ENCODE measurements around the gene PGPEP1. TPM values are rescaled to one million over a fixed set of nuclear protein-coding genes. Genes with fewer than 3 reads are reported as not detected.

The PGPEP1 gene
- total and polyA plus RNA-seq, 4 experiments from 2014 or later: 6.8 to 49.2 (median 27.1) TPM

DNA sequence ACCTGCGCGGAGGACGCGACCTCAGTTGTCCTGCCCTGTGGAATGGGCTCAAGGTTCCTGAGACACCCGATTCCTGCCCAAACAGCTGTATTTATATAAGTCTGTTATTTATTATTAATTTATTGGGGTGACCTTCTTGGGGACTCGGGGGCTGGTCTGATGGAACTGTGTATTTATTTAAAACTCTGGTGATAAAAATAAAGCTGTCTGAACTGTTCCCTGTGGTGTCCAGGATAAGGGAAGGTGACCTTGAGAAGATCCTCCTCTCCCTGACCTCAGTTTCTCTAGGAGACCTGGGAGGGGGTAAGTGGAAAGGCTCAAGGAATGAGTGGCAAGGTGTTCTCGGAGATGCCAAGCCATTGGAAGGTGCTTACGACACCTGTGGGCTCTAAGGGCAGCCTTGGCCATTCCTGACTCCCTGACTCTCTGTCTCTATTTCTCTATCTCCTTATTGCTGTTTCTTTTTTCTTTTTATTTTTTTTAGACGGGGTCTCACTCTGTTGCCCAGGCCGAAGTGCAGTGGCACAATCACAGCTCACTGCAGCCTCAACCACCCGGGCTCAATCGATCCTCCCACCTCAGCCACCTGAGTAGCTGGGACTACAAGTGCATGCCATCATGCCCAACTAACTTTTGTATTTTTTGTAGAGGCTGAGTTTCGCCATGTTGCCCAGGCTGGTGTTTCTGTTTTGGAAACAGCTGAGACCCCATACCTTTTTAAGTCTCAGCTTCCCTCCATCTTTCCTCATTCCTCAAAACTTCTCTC, 48.7 kb downstream of the PGPEP1 start:
- Mint-ChIP-seq H3K27ac (peak overlapping the region in 1 of 7 donors; percentile 32), H3K27me3 (peaks cover 10 to 11% of the 10 kb centered on the region in 2 donors), H3K4me1 (peaks cover 2 to 14% (median 6%) of the 10 kb centered on the region in 4 donors), H3K36me3 (no peaks in the 10 kb centered on the region), H3K9me3 (no peaks in the 10 kb centered on the region), H3K4me3 (peak overlapping the region in 7 of 8 donors; percentile 50 to 75 (median 64))
- H3K9me3 ChIP-seq (ENCODE audit: control insufficient read depth in 1 of 2, low read length in 2 of 2): no peaks in the 10 kb centered on the region
- ChIA-PET POLR2A (ENCODE audit: partially characterized antibody) (interaction anchor here (0.7 to 1.4 kb wide), 6 partner anchors 25 to 109 kb away, joined by 3 to 11 read pairs (median 4); partner anchors contain the start of gene SSBP4), CTCF (ENCODE audit: partially characterized antibody) (interaction anchor here (0.6 to 5.4 kb wide), 22 partner anchors 7 to 298 kb away, joined by 3 to 92 read pairs (median 6); partner anchors contain the start of genes LSM4, RAB3A and SSBP4)
- H3K36me3 ChIP-seq (ENCODE audit: insufficient read depth, low read length): no peaks in the 10 kb centered on the region
- no peak for DNase-seq
- no peak overlapping the region for H3K27ac ChIP-seq (ENCODE audit: low read depth, low read length)
- intact Hi-C loops (cut with micrococcal nuclease): loop anchor here (1.0 kb wide), 1 partner anchor 21 kb away; no protein-coding TSS in a partner anchor
- H3K4me3 ChIP-seq (ENCODE audit: low read length in 2 of 2): peak overlapping the region in 1 of 2 donors; percentile 31
- peaks cover 7% of the 10 kb centered on the region for H3K4me1 ChIP-seq (ENCODE audit: insufficient read depth, low read length)
- peaks cover 21% of the 10 kb centered on the region for H3K27me3 ChIP-seq (ENCODE audit: insufficient read depth, low read length)

DNA sequence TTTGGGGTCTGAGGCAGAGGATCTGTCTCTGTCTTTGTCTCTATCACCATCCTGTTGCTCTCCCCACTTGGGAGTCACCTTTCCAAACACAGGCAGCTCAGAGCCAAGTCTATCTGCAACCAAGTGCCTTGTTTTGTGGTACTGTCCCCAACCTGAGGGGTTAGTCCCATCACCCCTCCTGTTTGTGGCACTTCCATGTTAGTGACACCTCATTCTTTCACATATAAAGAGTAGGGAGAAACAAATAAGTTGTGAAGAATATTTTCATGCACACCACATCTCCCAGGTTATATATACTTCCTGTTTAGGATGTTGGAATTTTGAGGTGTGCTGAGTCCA, 49.3 kb downstream of the PGPEP1 start:
- H3K4me1 Mint-ChIP-seq: peaks cover 2 to 14% (median 6%) of the 10 kb centered on the region in 4 donors
- no peaks in the 10 kb centered on the region for H3K36me3 Mint-ChIP-seq
- CTCF ChIA-PET (ENCODE audit: partially characterized antibody): interaction anchor here (0.6 to 5.4 kb wide), 9 partner anchors 9 to 298 kb away, joined by 3 to 92 read pairs (median 7); no protein-coding TSS in a partner anchor
- peak overlapping the region in 1 of 7 donors; percentile 32 for H3K27ac Mint-ChIP-seq
- H3K4me3 ChIP-seq (ENCODE audit: low read length in 2 of 2): no peak overlapping the region
- peak overlapping the region in 3 of 8 donors; percentile 39 to 69 (median 60) for H3K4me3 Mint-ChIP-seq
- peaks cover 8 to 10% of the 10 kb centered on the region in 2 donors for H3K27me3 Mint-ChIP-seq
- POLR2A ChIA-PET (ENCODE audit: partially characterized antibody): interaction anchor here (0.7 to 1.3 kb wide), 2 partner anchors 83 to 109 kb away, joined by 3 read pairs; no protein-coding TSS in a partner anchor
- H3K27me3 ChIP-seq (ENCODE audit: insufficient read depth, low read length): peaks cover 21% of the 10 kb centered on the region
- no peaks in the 10 kb centered on the region for H3K36me3 ChIP-seq (ENCODE audit: insufficient read depth, low read length)
- no peaks in the 10 kb centered on the region for H3K9me3 Mint-ChIP-seq
- no peak overlapping the region for H3K27ac ChIP-seq (ENCODE audit: low read depth, low read length)
- H3K4me1 ChIP-seq (ENCODE audit: insufficient read depth, low read length): peaks cover 7% of the 10 kb centered on the region
- intact Hi-C loops (cut with micrococcal nuclease): no loop called here
- H3K9me3 ChIP-seq (ENCODE audit: control insufficient read depth in 1 of 2, low read length in 2 of 2): no peaks in the 10 kb centered on the region
- no peak for DNase-seq

DNA sequence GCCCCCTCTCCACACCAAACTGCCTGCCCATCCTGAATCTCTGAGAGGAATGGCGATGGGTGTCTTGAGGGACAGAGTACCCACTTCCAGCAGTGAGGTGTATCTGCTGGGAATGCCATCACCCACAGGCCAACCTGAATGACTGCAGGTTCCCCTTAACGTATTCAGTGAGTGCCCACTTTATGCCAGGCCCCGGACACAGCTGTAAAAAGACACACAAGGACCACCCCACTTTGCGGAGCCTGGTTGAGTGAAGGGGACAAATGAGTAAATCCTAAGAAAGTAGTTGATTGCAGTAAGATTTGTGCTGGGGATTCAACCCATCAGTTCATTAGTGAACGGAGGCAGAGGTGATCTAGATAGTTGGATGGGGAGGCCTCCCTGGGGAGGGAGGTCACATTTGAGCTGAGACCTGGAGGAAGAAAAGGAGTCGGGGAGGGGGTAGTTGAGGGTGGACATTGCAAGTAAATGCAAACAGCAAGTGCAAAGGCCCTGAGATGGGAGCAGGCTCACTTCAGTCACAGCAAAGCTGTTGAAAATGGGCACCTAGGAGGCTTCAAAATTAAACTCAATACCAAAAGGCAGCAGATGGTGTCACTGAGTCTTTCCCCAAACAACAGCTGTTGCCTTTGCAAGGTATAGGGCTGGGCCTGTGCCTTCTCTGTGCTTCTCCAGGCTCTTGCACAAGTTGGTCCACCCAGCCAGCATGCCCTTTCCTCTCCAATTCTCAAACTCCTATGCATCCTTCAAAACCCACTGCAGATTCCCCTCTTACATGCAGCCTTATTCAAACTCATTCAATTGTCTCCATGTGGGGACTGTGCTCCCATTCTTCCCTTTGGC, 49.9 kb downstream of the PGPEP1 start:
- peak overlapping the region in 1 of 7 donors; percentile 32 for H3K27ac Mint-ChIP-seq
- intact Hi-C loops (cut with micrococcal nuclease): no loop called here
- peaks cover 7% of the 10 kb centered on the region for H3K4me1 ChIP-seq (ENCODE audit: insufficient read depth, low read length)
- no peaks in the 10 kb centered on the region for H3K36me3 Mint-ChIP-seq
- H3K4me3 ChIP-seq (ENCODE audit: low read length in 2 of 2): no peak overlapping the region
- H3K9me3 ChIP-seq (ENCODE audit: control insufficient read depth in 1 of 2, low read length in 2 of 2): no peaks in the 10 kb centered on the region
- ChIA-PET POLR2A (ENCODE audit: partially characterized antibody) (interaction anchor here (1.3 kb wide), 1 partner anchor 84 kb away, joined by 3 read pairs; no protein-coding TSS in a partner anchor), CTCF (ENCODE audit: partially characterized antibody) (interaction anchor here (0.6 to 5.4 kb wide), 7 partner anchors 10 to 299 kb away, joined by 3 to 92 read pairs (median 4); no protein-coding TSS in a partner anchor)
- H3K4me1 Mint-ChIP-seq: peaks cover 2 to 14% (median 6%) of the 10 kb centered on the region in 4 donors
- peaks cover 21% of the 10 kb centered on the region for H3K27me3 ChIP-seq (ENCODE audit: insufficient read depth, low read length)
- no peak overlapping the region for H3K27ac ChIP-seq (ENCODE audit: low read depth, low read length)
- DNase-seq: no peak
- no peaks in the 10 kb centered on the region for H3K36me3 ChIP-seq (ENCODE audit: insufficient read depth, low read length)
- H3K4me3 Mint-ChIP-seq: peak overlapping the region in 2 of 8 donors; percentile 17 to 32
- H3K27me3 Mint-ChIP-seq: peaks cover 6 to 10% of the 10 kb centered on the region in 2 donors
- H3K9me3 Mint-ChIP-seq: no peaks in the 10 kb centered on the region

DNA sequence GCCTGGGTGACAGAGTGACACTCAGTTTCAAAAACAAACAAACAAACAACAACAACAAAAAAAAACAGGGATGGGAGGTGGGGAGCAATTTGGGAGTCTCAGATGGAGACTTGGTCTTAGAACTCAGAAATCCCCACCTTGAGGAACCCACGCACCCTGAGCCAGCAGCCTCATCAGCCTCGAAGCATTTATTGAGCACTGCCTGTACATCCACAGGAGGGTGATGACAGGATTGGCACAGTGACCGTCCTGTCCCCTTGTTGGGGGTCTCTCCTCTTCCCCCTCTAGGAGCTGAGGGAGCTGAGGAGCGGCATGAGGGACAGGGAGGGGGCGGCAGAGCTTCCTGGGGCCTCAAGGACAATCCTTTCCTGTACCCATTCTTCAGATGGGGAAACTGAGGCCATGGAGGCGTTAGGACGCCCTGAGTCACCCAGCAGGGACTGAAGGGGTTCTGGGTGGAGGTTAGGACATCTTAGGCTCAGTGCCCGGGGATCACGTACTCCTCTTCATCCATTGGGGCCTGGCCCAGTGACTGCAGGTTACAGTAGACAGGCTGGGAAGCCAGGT, 51.2 kb downstream of the PGPEP1 start:
- H3K27me3 ChIP-seq (ENCODE audit: insufficient read depth, low read length): peaks cover 14% of the 10 kb centered on the region
- H3K9me3 ChIP-seq (ENCODE audit: control insufficient read depth in 1 of 2, low read length in 2 of 2): no peaks in the 10 kb centered on the region
- CTCF ChIA-PET (ENCODE audit: partially characterized antibody): interaction anchor here (5.4 kb wide), 1 partner anchor 20 kb away, joined by 92 read pairs; no protein-coding TSS in a partner anchor
- Mint-ChIP-seq H3K36me3 (no peaks in the 10 kb centered on the region), H3K9me3 (no peaks in the 10 kb centered on the region), H3K27ac (peak overlapping the region in 1 of 7 donors; percentile 38), H3K27me3 (peaks cover 7 to 12% of the 10 kb centered on the region in 2 donors), H3K4me3 (no peak overlapping the region), H3K4me1 (peaks cover 2 to 14% (median 6%) of the 10 kb centered on the region in 4 donors)
- peaks cover 7% of the 10 kb centered on the region for H3K4me1 ChIP-seq (ENCODE audit: insufficient read depth, low read length)
- H3K4me3 ChIP-seq (ENCODE audit: low read length in 2 of 2): no peak overlapping the region
- intact Hi-C loops (cut with micrococcal nuclease): no loop called here
- H3K36me3 ChIP-seq (ENCODE audit: insufficient read depth, low read length): no peaks in the 10 kb centered on the region
- DNase-seq: no peak
- H3K27ac ChIP-seq (ENCODE audit: low read depth, low read length): no peak overlapping the region
- POLR2A ChIA-PET (ENCODE audit: partially characterized antibody): no interaction called here

DNA sequence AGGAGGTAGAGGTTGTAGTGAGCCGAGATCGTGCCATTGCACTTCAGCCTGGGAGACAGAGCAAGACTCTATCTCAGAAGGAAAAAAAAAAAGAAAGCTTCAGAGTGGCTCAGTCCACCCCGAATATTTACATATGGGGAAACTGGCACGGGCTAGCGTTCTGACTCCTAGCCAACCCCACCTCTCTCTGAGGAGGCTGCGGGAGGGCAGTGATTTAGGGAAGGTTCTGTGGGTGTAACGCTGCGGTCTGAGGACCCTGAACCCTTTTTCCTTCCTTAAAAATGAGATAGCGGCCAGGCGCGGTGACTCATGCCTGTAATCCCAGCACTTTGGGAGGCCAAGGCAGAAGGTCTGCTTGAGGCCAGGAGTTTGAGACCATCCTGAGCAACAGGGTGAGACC, 52.0 kb downstream of the PGPEP1 start:
- ChIA-PET CTCF (ENCODE audit: partially characterized antibody) (interaction anchor here (1.6 to 5.4 kb wide), 2 partner anchors 20 to 113 kb away, joined by 4 to 92 read pairs; no protein-coding TSS in a partner anchor), POLR2A (ENCODE audit: partially characterized antibody) (no interaction called here)
- H3K9me3 ChIP-seq (ENCODE audit: control insufficient read depth in 1 of 2, low read length in 2 of 2): no peaks in the 10 kb centered on the region
- H3K4me3 ChIP-seq (ENCODE audit: low read length in 2 of 2): no peak overlapping the region
- H3K36me3 ChIP-seq (ENCODE audit: insufficient read depth, low read length): no peaks in the 10 kb centered on the region
- H3K4me1 ChIP-seq (ENCODE audit: insufficient read depth, low read length): peaks cover 11% of the 10 kb centered on the region
- Mint-ChIP-seq H3K9me3 (no peaks in the 10 kb centered on the region), H3K27ac (no peak overlapping the region), H3K4me3 (no peak overlapping the region), H3K36me3 (no peaks in the 10 kb centered on the region), H3K27me3 (peaks cover 6 to 9% of the 10 kb centered on the region in 2 donors), H3K4me1 (peaks cover 2 to 13% (median 5%) of the 10 kb centered on the region in 4 donors)
- intact Hi-C loops (cut with micrococcal nuclease): no loop called here
- H3K27ac ChIP-seq (ENCODE audit: low read depth, low read length): no peak overlapping the region
- DNase-seq: no peak
- H3K27me3 ChIP-seq (ENCODE audit: insufficient read depth, low read length): peaks cover 6% of the 10 kb centered on the region

DNA sequence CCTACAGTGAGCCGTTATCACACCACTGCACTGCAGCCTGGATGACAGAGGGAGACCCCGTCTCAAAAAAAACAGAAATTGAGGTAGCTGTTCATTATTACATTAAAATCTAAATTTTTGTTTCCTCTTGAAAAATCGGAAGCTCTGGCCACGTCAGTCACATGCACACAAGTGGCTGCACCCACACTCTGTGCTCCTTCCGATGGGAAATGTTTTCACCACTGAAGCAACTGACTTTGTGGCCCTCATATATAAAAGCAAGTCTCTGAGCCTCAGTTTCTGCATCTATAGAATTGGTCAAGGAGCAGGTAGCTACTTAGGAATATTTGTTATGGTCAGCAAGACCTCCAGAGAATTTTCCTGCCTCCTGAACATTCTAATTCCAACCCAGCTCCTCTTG, 52.5 kb downstream of the PGPEP1 start:
- H3K27me3 ChIP-seq (ENCODE audit: insufficient read depth, low read length): peaks cover 7% of the 10 kb centered on the region
- H3K4me3 ChIP-seq (ENCODE audit: low read length in 2 of 2): no peak overlapping the region
- no peaks in the 10 kb centered on the region for H3K9me3 Mint-ChIP-seq
- H3K36me3 ChIP-seq (ENCODE audit: insufficient read depth, low read length): no peaks in the 10 kb centered on the region
- H3K4me1 ChIP-seq (ENCODE audit: insufficient read depth, low read length): peaks cover 11% of the 10 kb centered on the region
- H3K27ac ChIP-seq (ENCODE audit: low read depth, low read length): no peak overlapping the region
- POLR2A ChIA-PET (ENCODE audit: partially characterized antibody): no interaction called here
- CTCF ChIA-PET (ENCODE audit: partially characterized antibody): interaction anchor here (1.4 to 1.6 kb wide), 2 partner anchors 27 to 114 kb away, joined by 4 read pairs; no protein-coding TSS in a partner anchor
- no peak overlapping the region for H3K27ac Mint-ChIP-seq
- no peaks in the 10 kb centered on the region for H3K36me3 Mint-ChIP-seq
- no peaks in the 10 kb centered on the region for H3K9me3 ChIP-seq (ENCODE audit: control insufficient read depth in 1 of 2, low read length in 2 of 2)
- H3K27me3 Mint-ChIP-seq: peaks cover 8 to 10% of the 10 kb centered on the region in 2 donors
- intact Hi-C loops (cut with micrococcal nuclease): no loop called here
- H3K4me3 Mint-ChIP-seq: no peak overlapping the region
- no peak for DNase-seq
- H3K4me1 Mint-ChIP-seq: peaks cover 0 to 8% (median 3%) of the 10 kb centered on the region in 4 donors

Measured in CD4-positive, alpha-beta memory T cell (primary cell).